ENCODE data around the gene TSPAN7.

TSPAN7 gene

DNA sequence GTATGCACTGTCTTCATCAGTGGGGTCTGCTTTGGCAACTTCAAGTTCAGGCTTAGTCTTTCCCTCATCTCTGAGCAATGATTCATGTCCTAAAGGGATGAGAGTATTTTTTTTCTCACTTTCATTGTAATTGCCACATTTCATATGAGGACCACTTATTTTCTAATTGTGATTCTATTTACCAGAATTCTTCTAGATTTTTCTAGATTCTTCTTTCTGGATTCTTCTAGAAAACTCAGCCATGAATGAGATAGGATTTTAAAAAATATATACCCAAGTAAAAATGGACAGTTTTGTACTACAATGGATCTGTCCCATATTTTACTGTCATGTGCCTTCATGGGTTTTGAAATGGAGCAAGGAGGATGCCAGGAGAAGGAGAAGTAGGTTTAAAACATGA is 78.4 kb downstream of the TSPAN7 start:
- H3K4me3 ChIP-seq (ENCODE audit: low read depth, low read length), result no peak overlapping the region
- TF ChIP-seq, protein P1, sequence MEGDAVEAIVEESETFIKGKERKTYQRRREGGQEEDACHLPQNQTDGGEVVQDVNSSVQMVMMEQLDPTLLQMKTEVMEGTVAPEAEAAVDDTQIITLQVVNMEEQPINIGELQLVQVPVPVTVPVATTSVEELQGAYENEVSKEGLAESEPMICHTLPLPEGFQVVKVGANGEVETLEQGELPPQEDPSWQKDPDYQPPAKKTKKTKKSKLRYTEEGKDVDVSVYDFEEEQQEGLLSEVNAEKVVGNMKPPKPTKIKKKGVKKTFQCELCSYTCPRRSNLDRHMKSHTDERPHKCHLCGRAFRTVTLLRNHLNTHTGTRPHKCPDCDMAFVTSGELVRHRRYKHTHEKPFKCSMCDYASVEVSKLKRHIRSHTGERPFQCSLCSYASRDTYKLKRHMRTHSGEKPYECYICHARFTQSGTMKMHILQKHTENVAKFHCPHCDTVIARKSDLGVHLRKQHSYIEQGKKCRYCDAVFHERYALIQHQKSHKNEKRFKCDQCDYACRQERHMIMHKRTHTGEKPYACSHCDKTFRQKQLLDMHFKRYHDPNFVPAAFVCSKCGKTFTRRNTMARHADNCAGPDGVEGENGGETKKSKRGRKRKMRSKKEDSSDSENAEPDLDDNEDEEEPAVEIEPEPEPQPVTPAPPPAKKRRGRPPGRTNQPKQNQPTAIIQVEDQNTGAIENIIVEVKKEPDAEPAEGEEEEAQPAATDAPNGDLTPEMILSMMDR (IDR thresholded peaks at IDR 0.05; ENCODE audit: insufficient read depth, low read length, missing control alignments), result no peak
- no peak for DNase-seq (ENCODE audit: low read depth, low spot score)
- POLR2A ChIA-PET, result no interaction called here
- CTCF ChIA-PET, result no interaction called here

DNA sequence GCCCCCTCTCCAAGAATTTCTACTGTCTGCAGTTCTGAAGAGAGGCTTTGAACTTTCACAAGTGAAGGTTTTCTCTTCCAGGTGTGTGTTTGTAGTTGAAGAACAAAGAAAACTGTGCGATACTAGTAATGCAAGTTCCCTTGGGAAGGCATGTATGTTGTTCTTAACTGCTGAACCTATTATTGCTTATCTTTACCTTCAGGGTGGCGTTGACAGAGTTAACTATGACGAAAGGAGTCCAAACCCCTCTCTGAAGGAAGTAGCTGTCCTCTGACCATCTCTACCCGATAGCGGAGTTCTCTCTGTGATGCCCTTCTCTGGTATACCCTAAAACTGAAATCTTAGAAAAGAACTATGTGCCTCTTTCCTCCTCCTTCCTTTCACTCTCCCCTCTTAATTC is 79.9 kb downstream of the TSPAN7 start:
- no peak overlapping the region for H3K4me3 ChIP-seq (ENCODE audit: low read depth, low read length)
- ChIA-PET CTCF (no interaction called here), POLR2A (no interaction called here)
- DNase-seq (ENCODE audit: low read depth, low spot score), result no peak
- TF ChIP-seq, protein P1 (IDR thresholded peaks at IDR 0.05; ENCODE audit: insufficient read depth, low read length, missing control alignments), result no peak

DNA sequence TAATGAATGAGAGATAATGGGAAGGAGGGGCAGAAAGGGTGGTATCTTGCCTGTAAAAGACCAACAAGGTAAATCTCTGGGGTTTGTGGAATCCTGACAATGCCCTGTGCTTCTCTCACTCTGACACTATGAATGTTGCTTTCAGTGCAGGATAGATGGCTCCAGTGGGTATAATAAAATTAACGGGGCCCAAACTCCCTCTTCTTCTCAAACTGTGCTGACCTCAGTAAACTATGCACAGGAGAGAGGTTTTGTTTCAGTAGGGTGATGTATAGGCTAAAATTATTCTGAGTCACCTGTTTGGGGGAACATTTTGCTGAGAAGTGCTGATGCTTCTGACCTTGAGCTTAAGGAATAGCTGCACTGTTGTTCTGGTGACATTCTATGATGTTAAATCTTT is 82.6 kb downstream of the TSPAN7 start:
- H3K4me3 ChIP-seq (ENCODE audit: low read depth, low read length), result no peak overlapping the region
- ChIA-PET POLR2A (no interaction called here), CTCF (no interaction called here)
- TF ChIP-seq, protein P1 (IDR thresholded peaks at IDR 0.05; ENCODE audit: insufficient read depth, low read length, missing control alignments), result no peak
- DNase-seq (ENCODE audit: low read depth, low spot score), result no peak

DNA sequence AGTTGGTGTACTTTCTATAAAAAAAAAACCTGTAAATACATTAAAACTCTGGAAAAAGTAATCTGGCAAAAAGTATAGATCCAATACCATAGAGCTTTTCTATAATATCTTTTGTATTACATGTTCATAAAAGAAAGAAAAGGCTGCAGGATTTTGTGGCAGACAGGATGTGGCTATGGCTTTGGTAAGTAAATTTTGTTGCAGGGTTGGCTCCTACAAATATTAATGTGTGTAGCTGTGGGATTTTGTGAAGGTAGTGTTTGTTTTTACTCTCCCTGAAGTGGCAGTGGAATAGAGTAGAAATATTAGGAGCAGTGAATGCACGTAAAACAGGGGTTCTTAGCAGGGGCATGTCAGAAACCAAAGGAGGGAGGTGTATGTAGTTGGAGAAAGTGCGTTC is 84.8 kb downstream of the TSPAN7 start:
- TF ChIP-seq, protein P1 (IDR thresholded peaks at IDR 0.05; ENCODE audit: insufficient read depth, low read length, missing control alignments), result no peak
- CTCF ChIA-PET, result no interaction called here
- H3K4me3 ChIP-seq (ENCODE audit: low read depth, low read length), result no peak overlapping the region
- POLR2A ChIA-PET, result no interaction called here
- DNase-seq (ENCODE audit: low read depth, low spot score), result no peak

DNA sequence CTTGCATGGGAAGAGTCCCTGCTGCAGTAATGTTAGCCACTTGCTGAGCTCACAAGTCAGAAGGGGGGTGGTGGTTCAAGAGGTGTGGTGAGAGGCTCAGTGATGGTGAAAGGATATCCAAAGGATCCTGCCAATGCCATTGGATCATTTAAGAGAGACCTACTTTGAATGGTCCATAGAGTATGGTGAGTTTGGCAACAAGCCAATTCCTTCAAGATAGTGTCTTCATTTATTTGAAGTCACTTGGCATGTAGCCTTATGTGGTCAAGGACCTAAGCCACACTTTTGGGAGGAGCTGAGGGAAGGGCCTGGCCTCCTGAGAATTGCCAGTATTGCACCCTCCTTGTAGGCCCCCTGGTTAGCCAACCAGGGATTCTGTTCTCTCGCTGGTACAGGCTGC is 87.9 kb downstream of the TSPAN7 start:
- ChIA-PET POLR2A (no interaction called here), CTCF (no interaction called here)
- DNase-seq (ENCODE audit: low read depth, low spot score), result no peak
- TF ChIP-seq, protein P1 (IDR thresholded peaks at IDR 0.05; ENCODE audit: insufficient read depth, low read length, missing control alignments), result no peak
- no peak overlapping the region for H3K4me3 ChIP-seq (ENCODE audit: low read depth, low read length)

DNA sequence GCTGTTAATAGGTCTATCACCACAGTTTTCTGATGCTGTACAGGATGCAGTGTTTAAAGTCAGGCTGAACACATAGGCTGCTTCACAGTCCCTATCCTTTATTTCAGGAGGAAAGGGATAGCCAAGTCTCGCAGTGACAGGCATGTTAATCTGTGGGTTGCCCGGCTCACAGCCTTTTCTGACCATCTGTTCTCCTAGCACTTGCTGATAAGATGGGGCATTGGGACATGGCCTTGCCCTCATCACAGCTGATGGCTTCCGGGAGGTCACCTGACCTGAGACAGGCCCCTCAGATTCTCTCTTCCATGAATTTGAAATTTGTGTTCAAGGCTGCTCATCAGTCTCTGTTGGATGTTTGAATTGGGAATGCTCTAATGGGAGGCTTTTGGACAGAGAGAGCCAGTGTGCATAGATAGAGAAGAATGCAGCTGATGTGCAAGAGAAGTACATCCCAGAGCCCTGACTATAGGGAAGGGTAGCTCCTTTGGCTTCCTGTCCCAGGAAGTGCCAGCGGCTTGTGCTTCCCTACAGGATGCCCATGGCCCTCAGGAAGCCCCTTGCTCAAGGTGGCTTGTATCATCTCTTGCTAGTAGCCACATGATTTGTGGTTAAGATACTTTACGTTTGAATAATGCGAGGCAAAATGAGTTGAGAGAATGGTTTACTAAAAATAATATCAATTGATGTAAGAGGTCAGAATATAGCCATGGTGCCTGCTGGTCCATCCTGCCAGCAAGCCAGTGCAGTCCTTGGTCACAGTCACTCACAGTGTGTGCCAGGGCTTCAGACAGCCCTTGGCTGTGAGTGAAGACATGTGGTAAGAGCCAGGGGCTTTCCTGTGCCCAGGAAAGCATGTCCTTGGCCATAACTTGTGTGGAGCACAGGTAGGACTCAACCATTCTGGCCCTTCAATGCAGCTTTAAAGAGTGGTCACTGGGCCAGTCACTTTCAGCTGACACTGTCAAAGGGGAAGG is 88.6 kb downstream of the TSPAN7 start:
- POLR2A ChIA-PET, result no interaction called here

More for the DNA sequence above, 88.6 kb downstream of the TSPAN7 start:
- no peak for DNase-seq (ENCODE audit: low read depth, low spot score)
- TF ChIP-seq, protein P1 (IDR thresholded peaks at IDR 0.05; ENCODE audit: insufficient read depth, low read length, missing control alignments), result no peak
- CTCF ChIA-PET, result no interaction called here
- H3K4me3 ChIP-seq (ENCODE audit: low read depth, low read length), result no peak overlapping the region

Data from AG04449 (cell line).